ENCODE data around the gene PPP1R14D.

Gene PPP1R14D

DNA sequence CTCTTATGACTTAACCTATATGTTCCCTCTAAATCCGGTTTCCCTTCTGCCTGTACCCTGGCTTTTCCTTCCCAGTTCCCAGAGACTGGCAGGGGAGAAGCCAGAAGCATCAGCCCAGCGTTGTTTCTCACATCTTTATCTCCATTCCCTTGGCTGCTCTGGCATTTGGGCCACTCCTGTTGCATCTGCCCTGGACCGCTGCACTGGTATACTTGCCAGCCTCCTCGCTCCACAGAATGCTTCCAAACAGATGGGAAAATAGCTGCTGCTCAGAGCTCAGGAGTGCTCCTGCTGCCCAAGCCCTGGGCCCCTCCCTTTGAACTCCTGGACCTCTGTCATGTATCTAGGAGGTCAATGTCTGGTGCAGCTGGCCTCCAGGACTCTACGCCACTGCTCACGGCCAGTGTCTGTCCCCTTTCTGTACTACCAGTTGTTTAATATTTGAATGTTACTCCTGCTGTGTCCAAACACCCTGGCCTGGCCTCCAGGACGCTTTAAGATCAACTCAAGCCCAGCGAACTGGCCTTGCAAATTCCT is 22.1 kb upstream of the PPP1R14D start:
- no peak for DNase-seq

DNA sequence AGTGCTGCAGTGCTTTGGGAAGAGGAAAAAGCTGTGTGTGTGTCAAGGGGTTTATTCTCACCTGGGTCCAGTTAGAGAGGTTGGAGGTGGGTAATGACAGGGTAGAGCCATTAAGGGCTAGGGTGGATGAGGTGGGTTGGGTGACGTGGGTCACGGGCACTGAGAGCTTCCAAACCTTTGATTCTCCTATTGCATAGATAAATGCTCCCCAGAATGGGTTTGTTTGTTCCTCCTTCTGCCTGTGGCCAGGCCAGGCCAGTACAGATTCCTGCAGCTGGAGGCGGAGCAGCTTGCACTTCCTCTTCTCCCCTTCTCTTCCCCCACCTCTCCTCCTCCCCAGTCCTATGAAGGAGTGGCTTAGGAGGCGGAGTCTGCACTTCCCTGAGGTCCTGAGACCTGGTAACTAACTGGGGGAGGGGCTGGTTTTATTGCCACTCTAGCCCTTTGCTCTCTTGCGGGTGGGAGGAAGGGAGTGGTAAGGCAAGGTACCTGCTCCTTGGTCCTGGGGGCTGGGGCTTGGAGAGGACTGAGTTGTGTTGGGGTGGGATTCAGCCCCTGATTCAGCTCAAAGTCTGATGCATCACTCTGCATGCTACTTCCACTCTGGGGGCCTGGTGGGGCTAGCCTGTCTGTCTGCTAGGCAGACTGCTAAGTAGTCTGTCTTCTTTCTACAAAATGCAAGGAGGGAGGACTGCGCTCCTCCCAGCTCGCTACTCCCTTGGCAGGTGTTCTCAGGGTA is 18.9 kb upstream of the PPP1R14D start:
- DNase-seq, result no peak

DNA sequence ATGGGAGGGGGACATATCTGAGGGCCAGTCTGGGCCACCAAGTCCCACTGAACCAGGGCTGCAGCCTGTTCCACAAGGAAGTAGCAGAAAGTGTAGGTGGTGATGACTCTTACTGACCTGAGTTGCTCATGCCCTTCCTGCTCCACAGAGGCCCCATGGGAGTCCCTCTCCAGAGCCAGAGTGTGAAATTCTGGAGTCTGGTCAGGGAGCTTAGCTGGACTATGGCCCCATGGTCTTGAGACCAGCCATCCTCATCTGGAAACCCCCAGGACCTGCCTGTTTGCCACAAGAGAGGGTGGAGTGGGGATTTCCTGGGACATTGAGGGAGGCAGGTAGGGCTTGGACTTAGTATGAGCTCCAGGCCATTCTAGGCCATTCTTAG is 18.3 kb upstream of the PPP1R14D start:
- no peak for DNase-seq

DNA sequence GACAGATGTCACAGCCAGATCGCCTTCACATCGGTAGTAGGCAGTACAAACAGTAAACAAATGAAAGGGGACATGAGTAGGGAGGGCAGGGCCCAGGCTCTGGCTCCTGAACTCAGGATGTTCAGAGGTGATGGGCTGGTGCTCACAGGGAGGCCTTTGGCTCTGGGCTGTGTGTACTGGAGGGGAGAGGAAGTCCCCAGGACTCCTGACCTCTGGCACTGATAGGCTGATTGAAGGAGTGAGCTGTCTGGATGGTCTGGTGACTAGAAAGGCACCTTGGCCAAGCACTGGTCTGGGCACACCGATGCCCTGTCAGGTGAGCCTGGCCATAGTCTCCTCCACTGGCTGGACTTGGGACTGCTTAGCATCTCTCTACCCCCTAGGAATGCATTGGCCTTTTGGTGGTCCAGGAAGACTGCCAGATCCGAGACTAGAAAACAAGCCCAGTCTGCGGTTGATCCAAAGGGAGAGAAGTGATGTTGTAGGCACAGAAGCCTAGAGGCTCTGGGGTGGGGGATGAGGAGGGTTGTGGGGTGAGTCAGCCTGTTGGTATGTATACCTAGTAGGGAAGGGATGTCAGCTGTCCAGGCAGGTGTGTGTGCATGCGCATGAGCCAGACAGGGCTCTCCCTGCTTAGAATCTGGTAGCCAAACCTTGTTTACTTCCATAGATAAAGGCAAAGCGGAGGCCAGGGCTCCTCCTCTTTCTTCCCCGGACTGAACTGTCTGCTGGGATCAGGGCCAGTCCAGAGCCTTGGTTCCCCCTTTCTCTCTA is 17.2 kb upstream of the PPP1R14D start:
- DNase-seq, result no peak

DNA sequence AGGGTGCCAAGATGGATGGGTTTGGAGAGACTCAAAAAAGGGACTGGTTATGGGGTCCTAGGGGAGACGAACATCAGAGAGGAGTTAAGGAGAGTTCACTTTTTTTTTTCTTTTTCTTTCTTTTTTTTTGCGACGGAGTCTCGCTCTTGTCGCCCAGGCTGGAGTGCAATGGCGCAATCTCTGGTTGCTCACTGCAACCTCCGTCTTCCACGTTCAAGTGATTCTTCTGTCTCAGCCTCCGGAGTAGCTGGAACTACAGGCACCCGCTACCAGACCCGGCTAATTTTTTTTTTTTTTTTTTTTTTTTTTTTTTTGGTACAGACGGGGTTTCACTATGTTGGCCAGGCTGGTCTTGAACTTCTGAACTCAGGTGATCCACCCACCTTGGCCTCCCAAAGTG is 16.5 kb upstream of the PPP1R14D start:
- DNase-seq, result no peak

DNA sequence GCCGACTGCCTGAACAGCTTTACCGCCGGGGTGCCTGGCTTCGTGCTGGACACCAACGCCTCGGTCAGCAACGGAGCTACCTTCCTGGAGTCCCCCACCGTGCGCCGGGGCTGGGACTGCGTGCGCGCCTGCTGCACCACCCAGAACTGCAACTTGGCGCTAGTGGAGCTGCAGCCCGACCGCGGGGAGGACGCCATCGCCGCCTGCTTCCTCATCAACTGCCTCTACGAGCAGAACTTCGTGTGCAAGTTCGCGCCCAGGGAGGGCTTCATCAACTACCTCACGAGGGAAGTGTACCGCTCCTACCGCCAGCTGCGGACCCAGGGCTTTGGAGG is 16.2 kb upstream of the PPP1R14D start:
- DNase-seq, result no peak

DNA sequence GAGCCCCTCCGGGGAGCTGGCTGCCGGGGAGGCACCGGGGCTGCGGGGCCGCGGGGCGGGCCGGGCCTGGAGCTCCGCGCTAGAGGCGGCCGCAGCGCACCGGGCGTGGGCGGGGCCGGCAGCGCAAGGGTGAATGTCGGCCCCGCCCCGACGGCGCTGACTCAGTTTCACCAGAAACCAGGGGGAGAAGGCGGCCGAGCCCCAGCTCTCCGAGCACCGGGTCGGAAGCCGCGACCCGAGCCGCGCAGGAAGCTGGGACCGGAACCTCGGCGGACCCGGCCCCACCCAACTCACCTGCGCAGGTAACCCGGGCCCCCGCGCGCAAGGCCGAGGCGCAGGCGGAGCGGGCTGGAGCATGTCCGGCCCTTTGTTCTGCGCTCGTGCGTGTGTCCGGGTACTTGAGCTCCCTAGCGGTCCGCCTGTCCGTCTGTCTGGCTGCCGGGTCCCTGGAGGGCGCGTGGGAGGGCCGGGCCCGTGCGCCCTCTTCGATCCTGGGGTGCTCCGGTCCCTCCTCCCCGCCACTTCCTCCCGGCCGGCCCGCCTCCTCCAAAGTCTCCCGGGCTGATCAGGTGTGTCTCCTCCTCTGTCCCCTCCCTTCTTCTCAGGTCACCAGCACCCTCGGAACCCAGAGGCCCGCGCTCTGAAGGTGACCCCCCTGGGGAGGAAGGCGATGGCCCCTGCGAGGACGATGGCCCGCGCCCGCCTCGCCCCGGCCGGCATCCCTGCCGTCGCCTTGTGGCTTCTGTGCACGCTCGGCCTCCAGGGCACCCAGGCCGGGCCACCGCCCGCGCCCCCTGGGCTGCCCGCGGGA is 15.6 kb upstream of the PPP1R14D start, which contains the start of gene SPINT1:
Gene SPINT1, plus strand, starts transcription at position 164 of the 811 bp plus-strand sequence. Its CDS starts 507 bp downstream, at position 671.
- DNase-seq, result no peak

DNA sequence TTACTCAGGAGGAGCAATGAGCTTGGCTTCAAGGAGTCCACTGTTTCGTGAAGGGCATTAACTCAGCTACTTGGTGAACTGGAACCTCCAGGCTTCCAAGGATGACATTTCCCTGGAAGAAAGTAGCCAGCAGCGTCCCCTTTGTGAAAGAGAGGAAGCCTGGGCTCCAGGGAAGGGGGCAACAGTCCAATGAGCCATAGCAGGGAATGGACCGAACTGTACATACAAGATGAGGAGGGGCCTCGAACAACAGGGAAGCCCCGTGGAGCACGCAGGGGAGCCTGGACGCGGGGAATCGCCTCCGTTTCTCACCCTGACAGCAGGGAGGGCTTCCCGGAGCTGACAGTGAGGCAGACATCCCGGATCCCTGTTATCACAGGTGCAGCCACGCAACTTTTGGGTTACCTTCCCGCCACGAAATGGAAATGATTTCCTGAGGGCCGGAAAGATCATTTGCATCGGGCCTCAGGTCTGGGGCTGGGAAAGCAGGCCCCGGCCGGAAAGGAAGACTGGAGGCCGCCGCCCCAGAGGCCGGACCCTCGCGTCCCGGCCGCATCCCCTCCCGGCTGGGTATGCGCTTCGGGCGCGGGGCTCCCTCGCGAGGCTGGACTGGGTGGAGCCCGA is 14.9 kb upstream of the PPP1R14D start:
- DNase-seq, result no peak

DNA sequence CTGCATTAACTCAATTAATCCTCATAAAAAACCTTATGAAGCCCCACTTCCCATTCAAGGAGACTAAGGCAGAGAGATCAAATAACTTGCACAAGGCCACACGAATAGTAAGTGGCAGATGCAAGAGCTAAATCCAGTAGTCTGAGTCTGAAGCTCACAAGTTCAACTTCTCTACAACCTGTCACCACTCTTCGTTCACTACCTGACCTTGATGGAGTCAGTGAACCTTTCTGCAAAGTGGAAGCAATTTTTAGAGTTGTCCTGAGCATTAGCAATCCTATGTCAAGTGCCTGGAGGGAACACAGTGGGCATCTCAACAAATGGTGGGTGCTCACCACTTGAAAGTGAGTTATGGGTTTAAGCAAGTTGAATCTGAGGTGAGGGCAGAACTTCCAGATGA is 13.2 kb upstream of the PPP1R14D start:
- no peak for DNase-seq

DNA sequence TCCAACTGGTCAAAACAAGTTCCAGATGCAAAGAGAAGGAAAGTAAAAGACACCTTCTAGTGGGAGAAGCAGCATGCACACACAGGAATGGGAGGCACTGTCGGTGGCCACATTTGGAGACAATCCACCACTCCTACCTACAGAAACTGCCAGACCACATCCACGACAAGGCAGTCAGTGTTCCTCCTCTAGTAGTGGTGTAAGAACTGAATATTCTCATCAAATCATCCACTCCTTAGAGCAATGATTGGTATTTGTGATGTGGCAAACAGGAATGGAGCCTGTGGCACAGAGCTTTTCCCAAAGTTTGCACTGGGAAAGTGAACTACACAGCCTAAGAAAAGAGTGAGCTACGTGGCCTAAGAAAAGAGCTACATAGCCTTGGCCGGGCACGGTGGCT is 10.2 kb upstream of the PPP1R14D start:
- DNase-seq, result no peak

DNA sequence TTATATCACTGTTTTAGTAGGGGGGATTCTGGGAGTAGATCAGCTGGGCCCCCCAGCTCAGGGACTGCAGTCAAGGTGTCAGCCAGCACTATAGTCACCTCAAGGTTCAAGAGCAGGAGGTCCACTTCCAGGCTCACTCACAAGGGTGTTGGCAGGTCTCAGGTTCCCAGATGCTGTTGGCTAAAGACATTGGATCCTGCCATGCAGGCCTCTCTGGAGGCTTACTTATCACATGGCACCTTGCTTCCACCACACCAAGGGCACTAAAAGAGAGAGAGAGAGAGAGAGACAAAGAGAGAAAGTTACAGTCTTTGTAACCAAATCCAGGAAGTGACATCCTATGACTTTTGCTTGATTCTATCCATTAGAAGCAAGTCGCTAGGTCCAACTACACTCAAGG is 7.5 kb upstream of the PPP1R14D start:
- no peak for DNase-seq

DNA sequence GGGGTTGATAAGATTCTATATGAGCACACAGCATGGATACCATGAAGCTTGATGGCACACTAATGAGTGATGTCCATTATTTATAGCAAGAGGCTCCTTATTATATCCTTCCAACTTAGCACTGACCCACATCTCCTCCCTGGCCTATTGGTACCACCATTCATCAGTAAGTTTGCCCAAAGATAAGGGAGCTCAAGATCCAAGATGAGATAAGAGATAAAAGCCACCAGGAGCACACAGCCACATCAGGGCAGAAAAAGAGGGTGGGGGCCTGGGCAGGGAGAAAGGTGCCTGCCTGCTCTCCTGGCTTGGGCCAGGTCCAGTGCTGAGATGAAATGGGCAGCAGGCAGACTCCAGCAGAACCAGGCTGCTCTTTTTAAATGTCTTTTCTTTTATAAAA is 4.4 kb upstream of the PPP1R14D start:
- no peak for DNase-seq

DNA sequence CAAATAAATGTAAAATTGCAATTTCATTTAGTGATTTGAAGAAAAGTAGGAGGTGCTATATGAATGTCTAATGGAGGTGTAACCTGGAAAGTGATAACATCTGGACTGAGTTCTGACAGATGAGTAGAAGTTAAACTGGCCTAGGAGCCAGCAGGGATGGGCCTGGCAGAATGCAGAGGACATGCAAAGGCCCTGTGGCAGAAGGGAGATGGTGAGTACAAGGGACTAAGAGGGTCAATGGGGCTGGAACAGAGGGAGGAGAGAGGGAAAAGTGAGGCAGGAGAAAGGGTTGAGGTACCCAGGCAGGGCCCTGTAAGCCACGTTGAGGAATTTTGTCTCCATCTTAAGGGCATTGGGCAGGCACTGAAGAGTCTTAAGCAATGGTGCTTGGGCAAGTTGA is 3.4 kb upstream of the PPP1R14D start:
- no peak for DNase-seq

DNA sequence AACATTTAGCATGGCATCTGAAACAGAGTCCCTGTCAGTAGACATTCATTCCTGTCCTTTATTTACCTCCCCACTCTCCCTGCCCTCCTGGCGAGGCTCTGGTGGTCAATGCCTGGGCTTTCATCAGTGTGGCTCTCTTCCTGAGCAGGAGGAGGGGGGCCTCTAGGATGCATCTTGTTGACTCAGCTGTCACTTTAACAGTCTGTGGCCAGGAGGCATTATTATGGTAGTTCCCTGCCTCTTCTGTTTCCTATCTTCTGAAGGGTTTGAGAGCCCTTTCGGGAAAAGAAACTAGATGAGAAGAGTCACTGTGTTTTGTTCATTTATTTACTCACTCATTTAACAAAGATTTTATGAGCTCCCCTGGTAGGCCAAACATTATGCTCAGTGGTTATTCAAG is 2.4 kb upstream of the PPP1R14D start:
- no peak for DNase-seq

DNA sequence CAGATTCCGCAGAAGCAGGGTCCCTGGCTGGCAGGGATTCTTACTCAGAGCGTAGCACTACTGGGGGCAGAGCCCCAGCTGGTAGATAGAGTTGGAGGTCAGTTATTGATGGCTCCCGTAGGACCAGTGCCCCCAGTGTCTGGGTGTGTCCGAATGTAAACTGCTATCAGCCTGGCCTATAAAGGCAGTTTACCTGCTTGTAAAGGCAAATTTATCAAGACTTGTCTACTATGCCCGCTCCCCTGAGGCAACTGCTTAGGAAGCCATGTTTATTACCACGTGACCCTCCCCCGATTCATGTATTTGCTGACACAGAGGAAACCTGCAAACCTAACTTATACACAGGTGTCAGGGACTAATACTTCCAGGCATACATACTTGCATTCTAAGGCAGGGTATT is 607 bp upstream of the PPP1R14D start:
- DNase-seq, result no peak

DNA sequence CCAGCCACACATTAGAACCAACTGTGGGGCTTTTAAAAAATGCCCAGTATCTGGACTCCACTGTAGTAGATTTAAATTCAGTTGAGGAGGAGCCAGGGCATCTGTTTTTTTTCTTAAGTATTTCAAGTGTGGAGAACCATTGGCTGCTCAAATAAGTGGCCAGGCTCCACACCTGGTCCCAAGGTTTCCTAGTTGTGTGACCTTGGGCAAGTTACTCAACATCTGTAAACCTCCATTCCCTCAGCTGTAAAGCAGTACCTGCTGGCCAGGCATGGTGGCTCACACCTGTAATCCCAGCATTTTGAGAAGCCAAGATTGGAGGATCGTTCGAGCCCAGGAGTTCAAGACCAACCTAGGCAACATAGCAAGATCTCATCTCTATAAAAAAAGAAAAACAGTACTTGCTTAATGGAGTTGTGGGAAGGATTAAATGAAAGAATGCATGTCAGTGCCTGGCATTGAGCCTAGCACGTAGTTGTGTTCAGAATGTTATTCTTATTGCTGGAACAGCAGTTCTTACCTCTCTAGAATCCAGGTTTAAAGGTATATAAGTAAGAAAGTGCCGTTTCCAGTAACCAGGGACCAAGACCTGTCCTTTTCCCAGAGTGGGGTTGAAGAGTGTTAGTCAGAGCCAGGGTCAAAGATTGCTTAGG is 2.0 kb downstream of the PPP1R14D start:
- DNase-seq, result no peak

DNA sequence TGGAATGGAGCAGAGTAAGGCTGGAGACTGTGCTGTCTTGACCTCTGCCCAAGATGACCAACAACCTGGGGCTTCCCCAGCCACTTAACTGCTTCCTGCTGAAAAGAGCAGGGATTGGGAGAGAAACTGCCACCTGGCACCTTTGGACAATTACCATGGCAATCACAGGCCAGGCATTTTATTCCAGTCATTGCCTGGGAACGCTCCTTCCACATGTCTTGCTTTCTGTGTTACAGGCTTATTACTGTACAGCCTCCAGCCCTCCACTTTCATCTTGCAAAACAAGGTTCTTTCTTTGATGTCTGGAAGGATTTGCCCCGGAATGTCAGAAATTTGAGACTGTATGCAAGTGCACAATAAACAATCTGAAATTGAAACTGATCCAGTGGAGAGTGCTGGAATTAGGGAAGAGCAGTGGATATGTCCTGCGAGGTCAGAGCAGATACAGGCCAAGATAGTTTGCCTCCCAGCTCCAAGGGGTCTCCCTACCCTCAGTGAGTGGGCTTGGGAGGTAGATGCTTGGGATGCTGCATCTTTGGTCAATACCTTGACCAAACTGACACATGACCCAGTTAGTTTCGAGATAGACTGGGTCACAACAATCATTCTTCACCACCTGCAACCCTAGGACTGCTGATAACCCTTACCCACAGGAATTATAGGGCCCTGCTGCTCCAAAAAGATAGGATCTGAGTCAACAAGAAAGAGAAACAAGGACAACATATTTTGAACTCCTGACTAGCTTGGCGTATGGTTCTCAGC is 2.7 kb downstream of the PPP1R14D start:
- no peak for DNase-seq

DNA sequence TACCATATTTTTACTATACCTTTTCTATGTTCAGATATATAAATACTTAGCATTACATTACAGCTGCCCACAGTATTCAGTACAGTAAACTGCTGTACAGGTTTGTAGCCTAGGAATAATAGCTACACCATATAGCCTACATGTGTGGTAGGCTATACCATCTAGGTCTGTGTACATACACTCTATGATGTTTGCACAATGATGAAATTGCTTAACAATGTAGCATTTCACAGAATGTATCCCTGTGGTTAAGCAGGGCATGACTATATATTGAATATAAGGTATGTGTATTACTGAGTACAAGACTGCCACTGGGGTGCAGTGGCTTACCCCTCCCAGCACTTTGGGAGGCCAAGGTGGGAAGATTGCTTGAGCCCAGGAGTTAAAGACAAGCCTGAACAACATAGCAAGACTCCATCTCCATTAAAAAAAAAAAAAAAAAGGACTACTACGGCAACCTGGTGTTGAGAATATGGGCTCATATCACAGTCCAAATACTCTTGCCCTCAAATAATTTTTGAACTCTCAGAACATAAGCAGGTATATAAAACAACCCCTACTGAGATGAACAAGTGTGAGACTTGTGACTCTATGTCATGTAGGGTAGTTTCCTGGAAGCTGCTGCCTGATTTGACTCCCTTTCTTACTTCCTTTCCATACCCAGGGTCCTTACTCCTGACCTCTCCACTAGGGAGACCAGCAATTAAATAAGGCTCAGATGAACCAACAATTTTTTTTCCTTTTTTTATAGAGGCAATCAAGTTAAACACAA is 4.8 kb downstream of the PPP1R14D start:
- no peak for DNase-seq

DNA sequence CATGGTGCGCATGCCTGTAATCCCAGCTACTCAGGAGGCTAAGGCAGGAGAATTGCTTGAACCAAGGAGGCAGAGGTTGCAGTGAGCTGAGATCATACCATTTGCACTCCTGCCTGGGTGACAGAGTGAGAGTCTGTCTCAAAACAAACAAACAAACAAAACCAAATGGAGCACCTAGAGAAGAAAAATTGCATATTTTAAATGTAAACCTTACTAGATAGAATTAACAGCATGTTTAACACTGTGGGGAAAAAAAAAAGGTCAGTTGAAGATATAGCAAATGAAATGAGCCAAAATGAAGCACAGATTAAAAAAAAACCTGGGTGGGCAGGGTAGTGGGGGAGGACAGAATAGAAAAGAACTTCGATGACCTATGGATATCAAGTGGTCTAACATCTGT is 7.3 kb downstream of the PPP1R14D start:
- no peak for DNase-seq

DNA sequence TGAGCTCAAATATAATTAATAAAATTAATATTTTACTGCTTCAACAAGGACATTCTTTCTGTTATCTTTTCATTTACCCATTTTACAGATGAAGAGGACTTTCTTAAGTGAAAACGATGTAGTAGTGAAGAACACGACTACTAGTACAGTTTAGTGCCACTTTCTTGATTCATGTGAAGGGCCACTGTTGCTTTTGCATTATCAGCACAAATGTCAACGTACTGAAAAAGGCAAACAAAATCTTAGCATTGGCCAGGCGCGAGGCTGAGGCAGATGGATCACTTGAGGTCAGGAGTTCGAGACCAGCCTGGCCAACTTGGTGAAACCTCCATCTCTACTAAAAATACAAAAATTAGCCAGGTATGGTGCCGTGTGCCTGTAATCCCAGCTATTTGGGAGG is 9.5 kb downstream of the PPP1R14D start:
- DNase-seq, result no peak

Measured in T1000 (cell line).